Ovary (tissue), 9 donors: ENCODE results near the gene SPATA21. TPM values are rescaled to one million over a fixed set of nuclear protein-coding genes. Genes with fewer than 3 reads are reported as not detected.
"Not testable (repeated sequence)": the region's sequence is repeated elsewhere in the genome, so short reads cannot be mapped to it uniquely, and the experiment has no call there.

ENCODE experiments used
- DNase-seq, 5 donors: peaks; one replicate each; pipeline ENCODE4 v3.0.0-alpha.2; 2019 to 2020
- H3K27ac ChIP-seq, 2 donors: fragments of 200-600 bp; one replicate each; pipeline versions ENCODE4 v1.5.1 to v1.8.0; 2019 to 2022
- H3K27me3 ChIP-seq: fragments of 200-600 bp; one replicate; pipeline ENCODE4 v1.8.0; 2022
- H3K36me3 ChIP-seq: fragments of 200-600 bp; sonication (generic); one replicate; pipeline ENCODE4 v1.5.1; 2019
- H3K4me1 ChIP-seq: one replicate; pipeline ENCODE4 v1.8.1; 2013; ENCODE audit warnings: mild to moderate bottlenecking, moderate library complexity; ENCODE audit not compliant: insufficient read depth
- H3K4me3 ChIP-seq: fragments of 200-600 bp; sonication (generic); one replicate; pipeline ENCODE4 v1.5.1; 2017
- H3K9me3 ChIP-seq, 2 donors: fragments of 200-600 bp in 1 of 2; sonication (generic) in 1 of 2; one replicate each; pipeline versions ENCODE4 v1.5.1 to v1.8.1; 2013 to 2019; ENCODE audit warnings: mild to moderate bottlenecking in 1 of 2, moderate library complexity in 1 of 2
- CTCF ChIP-seq, 3 donors: fragments of 450-650 bp in 2 of 3; fragments of 200-600 bp in 1 of 3; IDR thresholded peaks; one replicate each; pipeline versions ENCODE4 v1.5.1 to v1.8.0; 2016 to 2022; ENCODE audit warnings: antibody characterized with exemption in 3 of 3, mild to moderate bottlenecking in 1 of 3
- EP300 ChIP-seq: sonication (generic); formaldehyde crosslinking; IDR thresholded peaks from one replicate; pipeline ENCODE4 v1.6.1; 2017; ENCODE audit warnings: antibody characterized with exemption
- POLR2A ChIP-seq: fragments of 450-650 bp; IDR thresholded peaks from one replicate; pipeline ENCODE4 v1.6.1; 2017; ENCODE audit warnings: antibody characterized with exemption, mild to moderate bottlenecking, moderate library complexity
- WGBS, 3 donors: extraction: QIAGEN DNeasy Blood & Tissue Kit in 1 of 3; methylation state at CpG; one replicate each; pipeline versions ENCODE4 v1.1.5 to v1.1.7; 2013 to 2017; 5-methylcytosine and 5-hydroxymethylcytosine counted together
- intact Hi-C, 4 donors: fragments of 100-400 bp; cut with DNase I; formaldehyde crosslinking; loops; one replicate each; pipeline versions ENCODE4 v1.11.0 to v1.15.1; 2022 to 2023
- polyA plus RNA-seq, 2 donors: library from polyadenylated mRNA; stranded (reverse); fragments of 200-250 nt in 1 of 2; fragments of 350-450 nt in 1 of 2; fragmentation: Illumina TruSeq in 1 of 2; extraction: RNeasy Lipid Tissue Mini Kit (QIAGEN cat#74804) in 1 of 2; gene quantifications; one replicate each; pipeline ENCODE4 v1.2.3, GENCODE V29; 2013 to 2014
- total RNA-seq, 7 donors: library from RNA; depleted of rRNA in 2 of 7; stranded (reverse); fragments of >200 nt in 2 of 7; fragmentation: NEBNext Ultra II Directional in 3 of 7; extraction: Animal tissue kit (Norgen Biotek cat#: 25700) in 3 of 7; gene quantifications; one replicate each; pipeline versions ENCODE4 v1.1.0 to v1.2.4, GENCODE V29; 2016 to 2023
- donor health status: DM: no; HTN: no; CAD: no; lungs with moderate emphysema.
- donor health status: DM: no; HTN: no; CAD: no.
- donor health status: Bipolar disorder and iron deficiency.
- donor health status: DM: yes; HTN: yes; CAD: no.
- donor health status: DM: no; HTN: no; CAD: no.
- donor health status: DM: yes; HTN: yes; CAD: no.

The SPATA21 gene
- total and polyA plus RNA-seq, 9 donors, result 0.17 TPM; not detected in 8

- Histone ChIP-seq H3K9me3 (no peaks in the 10 kb centered on the region), H3K4me1 (no peaks in the 10 kb centered on the region), H3K36me3 (no peaks in the 10 kb centered on the region), H3K27me3 (no peaks in the 10 kb centered on the region), H3K4me3 (no peak overlapping the region), H3K27ac (no peak overlapping the region)
- peak in 1 of 5 donors; percentile 25 for DNase-seq
- 84 to 88% (median 86%) methylated on average over 21 of the region's 21 CpGs for WGBS, 3 donors
- TF ChIP-seq POLR2A, result no peak
- intact Hi-C loops, result no loop called here
Measured at GRCh38 chr1:16464917-16465625, 27.8 kb upstream of the SPATA21 start.

GRCh38 chr1:16462773-16463330, 25.6 kb upstream of the SPATA21 start:
- intact Hi-C loops, result no loop called here
- DNase-seq, result no peak
- Histone ChIP-seq H3K9me3 (no peaks in the 10 kb centered on the region), H3K27ac (no peak overlapping the region), H3K4me3 (no peak overlapping the region), H3K4me1 (no peaks in the 10 kb centered on the region), H3K36me3 (no peaks in the 10 kb centered on the region), H3K27me3 (no peaks in the 10 kb centered on the region)
- WGBS, 3 donors, result 77 to 88% (median 85%) methylated on average over 7 of the region's 7 CpGs
- TF ChIP-seq EP300, result no peak
- TF ChIP-seq POLR2A, result no peak
- no peak for TF ChIP-seq CTCF (IDR thresholded peaks at IDR 0.05)

- intact Hi-C loops, result no loop called here
- WGBS, 3 donors, result 86 to 94% (median 91%) methylated on average over 3 of the region's 3 CpGs
- Histone ChIP-seq H3K27me3 (no peaks in the 10 kb centered on the region), H3K27ac (no peak overlapping the region), H3K4me3 (no peak overlapping the region), H3K9me3 (no peaks in the 10 kb centered on the region), H3K4me1 (peaks cover 6% of the 10 kb centered on the region), H3K36me3 (no peaks in the 10 kb centered on the region)
- TF ChIP-seq CTCF (IDR thresholded peaks at IDR 0.05) (no peak), POLR2A (no peak), EP300 (no peak)
- peak in 1 of 5 donors; percentile 13 for DNase-seq
Measured at GRCh38 chr1:16461681-16462080, 24.5 kb upstream of the SPATA21 start.

GRCh38 chr1:16459352-16459925, 22.2 kb upstream of the SPATA21 start:
- Histone ChIP-seq H3K36me3 (no peaks in the 10 kb centered on the region), H3K27me3 (no peaks in the 10 kb centered on the region), H3K9me3 (no peaks in the 10 kb centered on the region), H3K4me1 (peaks cover 8% of the 10 kb centered on the region), H3K4me3 (no peak overlapping the region), H3K27ac (peak overlapping the region in 1 of 2 donors; percentile 28)
- peak in 1 of 5 donors; percentile 31 for DNase-seq
- TF ChIP-seq POLR2A, result no peak
- no peak for TF ChIP-seq CTCF (IDR thresholded peaks at IDR 0.05)
- no peak for TF ChIP-seq EP300
- intact Hi-C loops, result no loop called here
- WGBS, 3 donors, result 67 to 88% (median 68%) methylated on average over 6 of the region's 6 CpGs

GRCh38 chr1:16458831-16459230, 21.6 kb upstream of the SPATA21 start:
- 50 to 63% (median 59%) methylated on average over 6 of the region's 6 CpGs for WGBS, 3 donors
- no peaks in the 10 kb centered on the region for H3K27me3 ChIP-seq
- no peak overlapping the region for H3K4me3 ChIP-seq
- TF ChIP-seq POLR2A (no peak), EP300 (no peak), CTCF (IDR thresholded peaks at IDR 0.05) (no peak)
- H3K36me3 ChIP-seq, result no peaks in the 10 kb centered on the region
- H3K4me1 ChIP-seq, result peaks cover 8% of the 10 kb centered on the region
- intact Hi-C loops, result no loop called here
- H3K9me3 ChIP-seq, result no peaks in the 10 kb centered on the region
- peak in 1 of 5 donors; percentile 47 for DNase-seq
- H3K27ac ChIP-seq, result peak overlapping the region in 1 of 2 donors; percentile 28

- H3K4me1 ChIP-seq, intact Hi-C loops, H3K36me3 ChIP-seq, H3K27ac ChIP-seq, H3K9me3 ChIP-seq, H3K4me3 ChIP-seq, H3K27me3 ChIP-seq: not testable (repeated sequence)
- WGBS, 3 donors, result 89 to 96% (median 91%) methylated on average over 10 of the region's 10 CpGs
- peak in 1 of 5 donors; percentile 21 for DNase-seq
Measured at GRCh38 chr1:16456151-16456550, 18.9 kb upstream of the SPATA21 start.

GRCh38 chr1:16454909-16455308, 17.7 kb upstream of the SPATA21 start:
- H3K4me3 ChIP-seq, H3K9me3 ChIP-seq, H3K4me1 ChIP-seq, H3K27me3 ChIP-seq, H3K27ac ChIP-seq, intact Hi-C loops, H3K36me3 ChIP-seq: not testable (repeated sequence)
- 73 to 85% (median 79%) methylated on average over 3 of the region's 3 CpGs for WGBS, 3 donors
- peak in 1 of 5 donors; percentile 17 for DNase-seq
